Common myeloid progenitor, CD34-positive (primary cell): ENCODE measurements around the gene PCSK1N.

Experiments used
- CTCF ChIA-PET: fragments of 350-600 bp; sonication (Branson Sonifier 250); formaldehyde crosslinking; loops from one replicate; lab custom pipeline; 2021; ENCODE audit warnings: antibody characterized with exemption; lab: Charles Lee
- POLR2A ChIA-PET: fragments of 350-600 bp; sonication (Branson Sonifier 250); formaldehyde crosslinking; loops from one replicate; lab custom pipeline; 2021; ENCODE audit warnings: antibody characterized with exemption; lab: Charles Lee
- DNase-seq, 3 donors: peaks; one replicate each; pipeline versions ENCODE4 v3.0.0 to v3.0.0-alpha.2; 2013
- H3K27ac ChIP-seq, 2 experiments: 1 replicate in 1 of 2; 2 replicates in 1 of 2; pipeline ENCODE4 v1.7.0; 2013; ENCODE audit warnings: inconsistent platforms in 2 of 2, low read length in 2 of 2, mild to moderate bottlenecking in 2 of 2, low read depth in 1 of 2, moderate library complexity in 1 of 2; ENCODE audit not compliant: severe bottlenecking in 2 of 2, insufficient read depth in 1 of 2, poor library complexity in 1 of 2
- H3K27me3 ChIP-seq, 5 experiments: replicated peaks in 2 of 5; 1 replicate in 3 of 5; 2 replicates in 2 of 5; pipeline versions ENCODE4 v1.6.1 to v1.7.0; 2013; ENCODE audit warnings: low read length in 4 of 5, mild to moderate bottlenecking in 2 of 5, moderate library complexity in 2 of 5, inconsistent platforms in 1 of 5; ENCODE audit not compliant: insufficient read depth in 5 of 5, control insufficient read depth in 4 of 5
- H3K36me3 ChIP-seq, 4 experiments: 1 replicate in 2 of 4; 2 replicates in 2 of 4; pipeline versions ENCODE4 v1.6.1 to v1.7.0; 2013; ENCODE audit warnings: low read length in 3 of 4, control low read depth in 1 of 4, mild to moderate bottlenecking in 1 of 4; ENCODE audit not compliant: control insufficient read depth in 4 of 4, insufficient read depth in 4 of 4
- H3K4me1 ChIP-seq, 4 experiments: 1 replicate in 3 of 4; 2 replicates in 1 of 4; pipeline versions ENCODE4 v1.6.1 to v1.7.1; 2013; ENCODE audit warnings: low read length in 3 of 4, mild to moderate bottlenecking in 3 of 4, control low read depth in 1 of 4, inconsistent platforms in 1 of 4, moderate library complexity in 1 of 4; ENCODE audit not compliant: control insufficient read depth in 4 of 4, insufficient read depth in 4 of 4; ENCODE audit errors: control extremely low read depth in 1 of 4
- H3K4me3 ChIP-seq, 7 experiments: 1 replicate in 4 of 7; 2 replicates in 3 of 7; pipeline versions ENCODE4 v1.5.1 to v1.7.0; 2013; ENCODE audit warnings: mild to moderate bottlenecking in 7 of 7, low read length in 6 of 7, moderate library complexity in 6 of 7, inconsistent platforms in 2 of 7, low read depth in 2 of 7, control low read depth in 1 of 7; ENCODE audit not compliant: insufficient read depth in 4 of 7, control insufficient read depth in 1 of 7; ENCODE audit errors: extremely low read depth in 1 of 7
- H3K9me3 ChIP-seq, 5 experiments: 1 replicate in 4 of 5; 2 replicates in 1 of 5; pipeline versions ENCODE4 v1.6.1 to v1.7.1; 2013; ENCODE audit warnings: low read length in 4 of 5, mild to moderate bottlenecking in 2 of 5, inconsistent platforms in 1 of 5, low read depth in 1 of 5, moderate library complexity in 1 of 5; ENCODE audit not compliant: control insufficient read depth in 4 of 5, insufficient read depth in 2 of 5; ENCODE audit errors: control extremely low read depth in 1 of 5
- WGBS: methylation state at CpG from one replicate; pipeline ENCODE4 v1.1.5; 2013; ENCODE audit not compliant: insufficient coverage; 5-methylcytosine and 5-hydroxymethylcytosine counted together

The PCSK1N gene

GRCh38 chrX:48785540-48786214, 49.7 kb downstream of the PCSK1N start:
- POLR2A ChIA-PET = no interaction called here
- CTCF ChIA-PET = interaction anchor here (0.8 kb wide), 1 partner anchor 21 kb away, joined by 3 read pairs; no protein-coding TSS in a partner anchor
- DNase-seq = peak in 2 of 3 donors; percentile 21 to 48
- Histone ChIP-seq H3K4me1 (peaks cover 0 to 12% (median 6%) of the 10 kb centered on the region in 4 experiments), H3K27ac (peak overlapping the region in 1 of 2 experiments; percentile 54), H3K36me3 (no peaks in the 10 kb centered on the region), H3K27me3 (no peaks in the 10 kb centered on the region), H3K9me3 (no peaks in the 10 kb centered on the region), H3K4me3 (peak overlapping the region in 1 of 7 experiments; percentile 13)
- WGBS = 81% methylated on average over 12 of the region's 16 CpGs

GRCh38 chrX:48785186-48785539, 50.2 kb downstream of the PCSK1N start:
- CTCF ChIA-PET = interaction anchor here (0.8 kb wide), 1 partner anchor 21 kb away, joined by 3 read pairs; no protein-coding TSS in a partner anchor
- DNase-seq = no peak

GRCh38 chrX:48784726-48785125, 50.7 kb downstream of the PCSK1N start:
- ChIA-PET POLR2A (no interaction called here), CTCF (no interaction called here)
- Histone ChIP-seq H3K9me3 (no peaks in the 10 kb centered on the region), H3K4me3 (no peak overlapping the region), H3K27me3 (no peaks in the 10 kb centered on the region), H3K27ac (no peak overlapping the region), H3K36me3 (no peaks in the 10 kb centered on the region), H3K4me1 (peaks cover 0 to 7% (median 4%) of the 10 kb centered on the region in 4 experiments)
- no peak for DNase-seq
- WGBS = 72% methylated on average over 3 of the region's 3 CpGs

More at GRCh38 chrX:48785186-48785539, 50.2 kb downstream of the PCSK1N start:
- Histone ChIP-seq H3K27ac (peak overlapping the region in 1 of 2 experiments; percentile 54), H3K36me3 (no peaks in the 10 kb centered on the region), H3K4me1 (peaks cover 0 to 10% (median 5%) of the 10 kb centered on the region in 4 experiments), H3K9me3 (no peaks in the 10 kb centered on the region), H3K27me3 (no peaks in the 10 kb centered on the region), H3K4me3 (no peak overlapping the region)
- POLR2A ChIA-PET = no interaction called here
- WGBS = no CpG with 5 or more reads among the region's 1 CpG

DNA sequence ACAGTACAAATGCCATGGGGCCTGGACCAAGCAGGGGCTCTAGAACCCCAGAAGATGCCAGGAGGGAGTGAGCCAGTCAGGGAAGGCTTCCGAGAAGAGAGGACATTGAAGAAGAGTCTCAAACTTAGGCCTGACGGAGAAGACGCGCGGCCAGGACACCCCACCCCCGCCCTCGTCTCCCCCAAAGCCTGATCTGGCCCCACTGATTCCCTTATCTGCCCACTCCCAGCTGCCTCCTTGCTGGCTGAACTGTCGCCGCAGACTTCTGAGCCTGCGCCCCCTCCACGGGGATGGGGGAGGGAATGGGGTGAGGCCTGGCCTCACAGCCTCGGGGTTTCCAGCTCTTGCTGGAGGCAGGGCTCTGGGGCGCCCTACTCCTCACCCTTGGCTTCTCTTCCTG, 52.6 kb downstream of the PCSK1N start:
- WGBS = 90% methylated on average over 7 of the region's 13 CpGs
- H3K27ac ChIP-seq = no peak overlapping the region

DNA sequence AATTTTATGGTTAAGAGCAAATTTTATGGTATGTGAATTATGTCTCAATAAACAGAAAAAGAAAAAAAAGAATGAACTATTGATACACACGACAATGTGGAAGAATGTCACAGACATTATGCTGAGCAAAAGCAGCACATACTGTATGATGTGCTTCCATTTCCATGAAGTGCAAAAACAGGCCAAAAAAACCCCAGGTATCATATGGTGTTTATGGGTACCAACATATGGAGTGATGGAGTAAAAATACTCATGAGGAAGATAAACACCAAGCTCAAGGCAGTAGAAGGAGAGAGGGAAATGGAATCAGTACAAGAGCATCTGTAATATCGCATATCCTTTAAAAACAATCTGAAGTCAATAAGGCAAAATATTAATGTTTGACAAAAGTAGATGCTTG, 53.2 kb downstream of the PCSK1N start:
- no CpG with 5 or more reads among the region's 2 CpGs for WGBS
- no peaks in the 10 kb centered on the region for H3K27me3 ChIP-seq
- no peak overlapping the region for H3K4me3 ChIP-seq
- DNase-seq = no peak
- H3K9me3 ChIP-seq = peaks cover 0 to 2% (median 0%) of the 10 kb centered on the region in 5 experiments
- POLR2A ChIA-PET = no interaction called here
- no peak overlapping the region for H3K27ac ChIP-seq
- no peaks in the 10 kb centered on the region for H3K36me3 ChIP-seq
- no peaks in the 10 kb centered on the region for H3K4me1 ChIP-seq
- CTCF ChIA-PET = no interaction called here

More for the DNA sequence above, 52.6 kb downstream of the PCSK1N start:
- H3K4me3 ChIP-seq = no peak overlapping the region
- DNase-seq = peak; percentile 44 to 80 (median 66)
- POLR2A ChIA-PET = no interaction called here
- H3K4me1 ChIP-seq = no peaks in the 10 kb centered on the region
- peaks cover 0 to 2% (median 0%) of the 10 kb centered on the region in 5 experiments for H3K9me3 ChIP-seq
- H3K27me3 ChIP-seq = no peaks in the 10 kb centered on the region
- CTCF ChIA-PET = interaction anchor here (0.6 kb wide), 1 partner anchor 85 kb away, joined by 3 read pairs; no protein-coding TSS in a partner anchor
- no peaks in the 10 kb centered on the region for H3K36me3 ChIP-seq

GRCh38 chrX:48781705-48782104, 53.7 kb downstream of the PCSK1N start:
- POLR2A ChIA-PET = no interaction called here
- WGBS = 90% methylated on average over 2 of the region's 6 CpGs

More at GRCh38 chrX:48781705-48782104, 53.7 kb downstream of the PCSK1N start:
- CTCF ChIA-PET = no interaction called here
- DNase-seq = no peak
- no peaks in the 10 kb centered on the region for H3K4me1 ChIP-seq
- H3K9me3 ChIP-seq = peaks cover 0 to 2% (median 0%) of the 10 kb centered on the region in 5 experiments
- no peaks in the 10 kb centered on the region for H3K27me3 ChIP-seq
- no peak overlapping the region for H3K4me3 ChIP-seq
- H3K27ac ChIP-seq = no peak overlapping the region
- no peaks in the 10 kb centered on the region for H3K36me3 ChIP-seq
